ENCODE measurements around the gene SUV39H2.

GRCh38 chr10:14852236-14852635 is 26.4 kb upstream of the SUV39H2 start:
- TF ChIP-seq BHLHE40 (IDR thresholded peaks at IDR 0.05; ENCODE audit: borderline replicate concordance) = no peak
- TF ChIP-seq FOXA1 (IDR thresholded peaks at IDR 0.05) = no peak
- TF ChIP-seq HDGF (IDR thresholded peaks at IDR 0.05; ENCODE audit: borderline replicate concordance) = no peak
- no peak for TF ChIP-seq SP1 (IDR thresholded peaks at IDR 0.05)
- no peak for TF ChIP-seq FOXM1 (IDR thresholded peaks at IDR 0.05; ENCODE audit: borderline replicate concordance)
- TF ChIP-seq ELF4 (IDR thresholded peaks at IDR 0.05) = no peak
- TF ChIP-seq ARNT (IDR thresholded peaks at IDR 0.05) = no peak
- no peak for TF ChIP-seq FOXK2 (IDR thresholded peaks at IDR 0.05)
- TF ChIP-seq TARDBP (IDR thresholded peaks at IDR 0.05) = no peak
- no peak for TF ChIP-seq SUZ12 (IDR thresholded peaks at IDR 0.05)
- TF ChIP-seq ZNF384 (IDR thresholded peaks at IDR 0.05) = no peak
